Heart left ventricle (tissue), 16 donors: ENCODE results near the gene SMKR1. TPM values are rescaled to one million over a fixed set of nuclear protein-coding genes. Genes with fewer than 3 reads are reported as not detected.

Experiments used
- ATAC-seq, 4 donors: fragments of 200-7000 bp; cut with Tn5 transposase; one replicate each; pipeline ENCODE4 v1.9.1; 2020 to 2022; ENCODE audit warnings: moderate library complexity in 4 of 4, mild to moderate bottlenecking in 3 of 4, moderate number of reproducible peaks in 1 of 4
- DNase-seq, 5 donors: peaks; one replicate each; pipeline ENCODE4 v3.0.0-alpha.2; 2020
- H3K27ac ChIP-seq, 12 donors: fragments of 200-600 bp; sonication (generic) in 4 of 12; one replicate each; pipeline versions ENCODE4 v1.5.0 to v1.8.0; 2016 to 2022; ENCODE audit warnings: mild to moderate bottlenecking in 2 of 12
- H3K27me3 ChIP-seq, 9 donors: fragments of 200-600 bp; sonication (generic) in 2 of 9; one replicate each; pipeline versions ENCODE4 v1.5.1 to v1.8.0; 2016 to 2022; ENCODE audit warnings: mild to moderate bottlenecking in 3 of 9
- H3K36me3 ChIP-seq, 9 donors: fragments of 200-600 bp; sonication (generic) in 2 of 9; one replicate each; pipeline versions ENCODE4 v1.5.0 to v1.8.0; 2018 to 2022; ENCODE audit warnings: mild to moderate bottlenecking in 2 of 9
- H3K4me1 ChIP-seq, 12 donors: fragments of 200-600 bp; sonication (generic) in 4 of 12; one replicate each; pipeline versions ENCODE4 v1.5.0 to v1.8.0; 2016 to 2022; ENCODE audit warnings: mild to moderate bottlenecking in 3 of 12
- H3K4me3 ChIP-seq, 12 donors: fragments of 200-600 bp; sonication (generic) in 4 of 12; one replicate each; pipeline versions ENCODE4 v1.5.0 to v1.8.0; 2017 to 2022; ENCODE audit warnings: mild to moderate bottlenecking in 9 of 12, moderate library complexity in 4 of 12
- H3K9me3 ChIP-seq, 12 donors: fragments of 200-600 bp; sonication (generic) in 4 of 12; one replicate each; pipeline versions ENCODE4 v1.5.0 to v1.8.0; 2016 to 2022; ENCODE audit warnings: mild to moderate bottlenecking in 1 of 12
- CTCF ChIP-seq, 12 donors: fragments of 200-600 bp; sonication (generic) in 4 of 12; IDR thresholded peaks; one replicate each; pipeline versions ENCODE4 v1.5.0 to v1.8.0; 2018 to 2022; ENCODE audit warnings: antibody characterized with exemption in 12 of 12, mild to moderate bottlenecking in 5 of 12
- POLR2A ChIP-seq, 2 donors: fragments of 450-650 bp; IDR thresholded peaks; one replicate each; pipeline ENCODE4 v1.6.1; 2017; ENCODE audit warnings: antibody characterized with exemption in 2 of 2, mild to moderate bottlenecking in 2 of 2, moderate library complexity in 2 of 2
- WGBS, 4 donors: extraction: QIAGEN DNeasy Blood & Tissue Kit in 2 of 4; methylation state at CpG; one replicate each; pipeline versions ENCODE4 v1.1.5 to v1.1.7; 2013 to 2018; 5-methylcytosine and 5-hydroxymethylcytosine counted together
- intact Hi-C, 10 donors: fragments of 100-400 bp; cut with DNase I; formaldehyde crosslinking; loops; one replicate each; pipeline versions ENCODE4 v1.11.1 to v1.14.2; 2022
- polyA plus RNA-seq, 2 donors: library from polyadenylated mRNA; stranded (reverse); fragments of 200-250 nt; gene quantifications; one replicate each; pipeline ENCODE4 v1.2.3, GENCODE V29; 2013
- total RNA-seq, 9 donors: library from RNA; depleted of rRNA in 2 of 9; stranded (reverse); fragments of >200 nt in 2 of 9; fragmentation: NEBNext Ultra II Directional in 3 of 9; extraction: Animal tissue kit (Norgen Biotek cat#: 25700) in 3 of 9; gene quantifications; one replicate each; pipeline versions ENCODE4 v1.1.0 to v1.2.4, GENCODE V29; 2016 to 2023
- donor health status: ischemic (EF 13 %, LVEDD 7.1; RV severe dilation, severe dysfunction).
- donor health status: healthy with polysubstance abuse.
- donor health status: DM: no; HTN: yes; CAD: no.
- donor health status: DM: no; HTN: no; CAD: no.
- donor health status: ischemic (EF 25% LVEDD 6.9; RV normal size, moderate dysfunction).
- donor health status: ischemic (EF 25% LVEDD 5.7; RV mildly dilated, moderate dysfunction).
- donor health status: healthy.
- donor health status: DM: yes; HTN: yes; CAD: no.
- donor health status: ischemic (EF 35%, LVEDD 5.7; RV mildly dilated, moderate dysfunction).
- donor health status: nonischemic (EF 11% LVEDD 7.7; RV severe dilation, severe dysfunction).
- donor health status: DM: yes; HTN: yes; CAD: no.
- donor health status: PGD.
- donor health status: ischemic (EF 29% LVEDD 5.4; RV normal size, mild dysfunction).
- donor health status: nonischemic (EF 23%, LVEDD 6.1; RV moderate dilation, normal function).

SMKR1 gene
- total and polyA plus RNA-seq, 11 donors: 0.25 to 0.29 TPM; not detected in 9

GRCh38 chr7:129525225-129525862 lies 23.0 kb downstream of the SMKR1 start:
- no peak for ATAC-seq
- intact Hi-C loops: no loop called here
- 62 to 74% (median 68%) methylated on average over 9 of the region's 9 CpGs for WGBS, 4 donors

GRCh38 chr7:129529643-129530042 lies 27.3 kb downstream of the SMKR1 start:
- Histone ChIP-seq H3K9me3 (no peaks in the 10 kb centered on the region), H3K27ac (no peak overlapping the region), H3K4me3 (no peak overlapping the region), H3K4me1 (no peaks in the 10 kb centered on the region), H3K36me3 (no peaks in the 10 kb centered on the region), H3K27me3 (peaks cover 0 to 4% (median 0%) of the 10 kb centered on the region in 9 donors)
- TF ChIP-seq CTCF (IDR thresholded peaks at IDR 0.05): no peak
- TF ChIP-seq POLR2A (IDR thresholded peaks at IDR 0.05): no peak
- DNase-seq (no peak), ATAC-seq (no peak)
- intact Hi-C loops: no loop called here
- WGBS, 4 donors: 82 to 87% (median 83%) methylated on average over 4 of the region's 4 CpGs

More at GRCh38 chr7:129525225-129525862, 23.0 kb downstream of the SMKR1 start:
- TF ChIP-seq CTCF (IDR thresholded peaks at IDR 0.05) (no peak), POLR2A (IDR thresholded peaks at IDR 0.05) (no peak)
- H3K4me3 ChIP-seq: no peak overlapping the region
- peaks cover 0 to 16% (median 4%) of the 10 kb centered on the region in 9 donors for H3K27me3 ChIP-seq
- no peaks in the 10 kb centered on the region for H3K36me3 ChIP-seq
- no peak overlapping the region for H3K27ac ChIP-seq
- no peaks in the 10 kb centered on the region for H3K9me3 ChIP-seq
- no peaks in the 10 kb centered on the region for H3K4me1 ChIP-seq
- DNase-seq: no peak

GRCh38 chr7:129530795-129531391 lies 28.6 kb downstream of the SMKR1 start:
- no peaks in the 10 kb centered on the region for H3K4me1 ChIP-seq
- no peak overlapping the region for H3K27ac ChIP-seq
- DNase-seq: no peak
- no peaks in the 10 kb centered on the region for H3K36me3 ChIP-seq
- H3K27me3 ChIP-seq: peaks cover 0 to 4% (median 0%) of the 10 kb centered on the region in 9 donors
- intact Hi-C loops: no loop called here
- H3K4me3 ChIP-seq: no peak overlapping the region
- WGBS, 4 donors: 64 to 76% (median 70%) methylated on average over 5 of the region's 5 CpGs
- ATAC-seq: no peak
- TF ChIP-seq CTCF (IDR thresholded peaks at IDR 0.05) (no peak), POLR2A (IDR thresholded peaks at IDR 0.05) (no peak)
- H3K9me3 ChIP-seq: no peaks in the 10 kb centered on the region

GRCh38 chr7:129531721-129532120 lies 29.4 kb downstream of the SMKR1 start:
- WGBS, 4 donors: 82 to 95% (median 88%) methylated on average over 11 of the region's 11 CpGs
- Histone ChIP-seq H3K36me3 (no peaks in the 10 kb centered on the region), H3K9me3 (no peaks in the 10 kb centered on the region), H3K4me3 (no peak overlapping the region), H3K27ac (no peak overlapping the region), H3K4me1 (no peaks in the 10 kb centered on the region), H3K27me3 (peaks cover 0 to 4% (median 0%) of the 10 kb centered on the region in 9 donors)
- no peak for ATAC-seq
- intact Hi-C loops: no loop called here
- no peak for TF ChIP-seq POLR2A (IDR thresholded peaks at IDR 0.05)
- no peak for DNase-seq
